HEK293 (cell line): ENCODE measurements around the gene DMKN.

Source experiments
- CTCF ChIP-seq: fragments of 450-650 bp; formaldehyde crosslinking; IDR thresholded peaks from 2 replicates; pipeline ENCODE4 v1.5.1; 2016; ENCODE audit warnings: missing biosample characterization, missing genetic modification characterization
- REST ChIP-seq: fragments of 450-650 bp; formaldehyde crosslinking; IDR thresholded peaks from 2 replicates; pipeline ENCODE4 v1.5.1; 2016; ENCODE audit warnings: missing biosample characterization, missing genetic modification characterization
- SETDB1 ChIP-seq: IDR thresholded peaks from one replicate; pipeline ENCODE4 v1.6.1; 2017; ENCODE audit warnings: mild to moderate bottlenecking, low read length, moderate library complexity, mixed read lengths; ENCODE audit not compliant: insufficient read length
- SP2 ChIP-seq: fragments of 450-650 bp; formaldehyde crosslinking; IDR thresholded peaks from 2 replicates; pipeline ENCODE4 v1.5.1; 2016; ENCODE audit warnings: missing biosample characterization, missing genetic modification characterization
- ZBTB1 ChIP-seq: fragments of 450-650 bp; formaldehyde crosslinking; IDR thresholded peaks from 2 replicates; pipeline ENCODE4 v1.5.1; 2016; ENCODE audit warnings: missing biosample characterization, missing genetic modification characterization
- TF ChIP-seq, protein P1 (sequence below): fragments of 450-650 bp; formaldehyde crosslinking; IDR thresholded peaks from 2 replicates; pipeline ENCODE4 v1.5.1; 2016; ENCODE audit warnings: missing biosample characterization, missing genetic modification characterization, low read depth
- TF ChIP-seq, protein P2 (sequence below): fragments of 450-650 bp; formaldehyde crosslinking; IDR thresholded peaks from 2 replicates; pipeline ENCODE4 v1.5.1; 2017; ENCODE audit warnings: missing biosample characterization, missing genetic modification characterization
- TF ChIP-seq, protein P3 (sequence below): fragments of 450-650 bp; formaldehyde crosslinking; IDR thresholded peaks from 2 replicates; pipeline ENCODE4 v1.5.1; 2016; ENCODE audit warnings: missing biosample characterization, missing genetic modification characterization, borderline replicate concordance

GRCh38 chr19:35544110-35544802 is 30.8 kb upstream of the DMKN start:
- TF ChIP-seq REST (tag by site-specific recombination), result no peak
- no peak for TF ChIP-seq SETDB1
- TF ChIP-seq, protein P1, sequence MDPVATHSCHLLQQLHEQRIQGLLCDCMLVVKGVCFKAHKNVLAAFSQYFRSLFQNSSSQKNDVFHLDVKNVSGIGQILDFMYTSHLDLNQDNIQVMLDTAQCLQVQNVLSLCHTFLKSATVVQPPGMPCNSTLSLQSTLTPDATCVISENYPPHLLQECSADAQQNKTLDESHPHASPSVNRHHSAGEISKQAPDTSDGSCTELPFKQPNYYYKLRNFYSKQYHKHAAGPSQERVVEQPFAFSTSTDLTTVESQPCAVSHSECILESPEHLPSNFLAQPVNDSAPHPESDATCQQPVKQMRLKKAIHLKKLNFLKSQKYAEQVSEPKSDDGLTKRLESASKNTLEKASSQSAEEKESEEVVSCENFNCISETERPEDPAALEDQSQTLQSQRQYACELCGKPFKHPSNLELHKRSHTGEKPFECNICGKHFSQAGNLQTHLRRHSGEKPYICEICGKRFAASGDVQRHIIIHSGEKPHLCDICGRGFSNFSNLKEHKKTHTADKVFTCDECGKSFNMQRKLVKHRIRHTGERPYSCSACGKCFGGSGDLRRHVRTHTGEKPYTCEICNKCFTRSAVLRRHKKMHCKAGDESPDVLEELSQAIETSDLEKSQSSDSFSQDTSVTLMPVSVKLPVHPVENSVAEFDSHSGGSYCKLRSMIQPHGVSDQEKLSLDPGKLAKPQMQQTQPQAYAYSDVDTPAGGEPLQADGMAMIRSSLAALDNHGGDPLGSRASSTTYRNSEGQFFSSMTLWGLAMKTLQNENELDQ (tag by site-specific recombination), result no peak
- TF ChIP-seq, protein P2, sequence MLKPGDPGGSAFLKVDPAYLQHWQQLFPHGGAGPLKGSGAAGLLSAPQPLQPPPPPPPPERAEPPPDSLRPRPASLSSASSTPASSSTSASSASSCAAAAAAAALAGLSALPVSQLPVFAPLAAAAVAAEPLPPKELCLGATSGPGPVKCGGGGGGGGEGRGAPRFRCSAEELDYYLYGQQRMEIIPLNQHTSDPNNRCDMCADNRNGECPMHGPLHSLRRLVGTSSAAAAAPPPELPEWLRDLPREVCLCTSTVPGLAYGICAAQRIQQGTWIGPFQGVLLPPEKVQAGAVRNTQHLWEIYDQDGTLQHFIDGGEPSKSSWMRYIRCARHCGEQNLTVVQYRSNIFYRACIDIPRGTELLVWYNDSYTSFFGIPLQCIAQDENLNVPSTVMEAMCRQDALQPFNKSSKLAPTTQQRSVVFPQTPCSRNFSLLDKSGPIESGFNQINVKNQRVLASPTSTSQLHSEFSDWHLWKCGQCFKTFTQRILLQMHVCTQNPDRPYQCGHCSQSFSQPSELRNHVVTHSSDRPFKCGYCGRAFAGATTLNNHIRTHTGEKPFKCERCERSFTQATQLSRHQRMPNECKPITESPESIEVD, result no peak
- TF ChIP-seq, protein P3, sequence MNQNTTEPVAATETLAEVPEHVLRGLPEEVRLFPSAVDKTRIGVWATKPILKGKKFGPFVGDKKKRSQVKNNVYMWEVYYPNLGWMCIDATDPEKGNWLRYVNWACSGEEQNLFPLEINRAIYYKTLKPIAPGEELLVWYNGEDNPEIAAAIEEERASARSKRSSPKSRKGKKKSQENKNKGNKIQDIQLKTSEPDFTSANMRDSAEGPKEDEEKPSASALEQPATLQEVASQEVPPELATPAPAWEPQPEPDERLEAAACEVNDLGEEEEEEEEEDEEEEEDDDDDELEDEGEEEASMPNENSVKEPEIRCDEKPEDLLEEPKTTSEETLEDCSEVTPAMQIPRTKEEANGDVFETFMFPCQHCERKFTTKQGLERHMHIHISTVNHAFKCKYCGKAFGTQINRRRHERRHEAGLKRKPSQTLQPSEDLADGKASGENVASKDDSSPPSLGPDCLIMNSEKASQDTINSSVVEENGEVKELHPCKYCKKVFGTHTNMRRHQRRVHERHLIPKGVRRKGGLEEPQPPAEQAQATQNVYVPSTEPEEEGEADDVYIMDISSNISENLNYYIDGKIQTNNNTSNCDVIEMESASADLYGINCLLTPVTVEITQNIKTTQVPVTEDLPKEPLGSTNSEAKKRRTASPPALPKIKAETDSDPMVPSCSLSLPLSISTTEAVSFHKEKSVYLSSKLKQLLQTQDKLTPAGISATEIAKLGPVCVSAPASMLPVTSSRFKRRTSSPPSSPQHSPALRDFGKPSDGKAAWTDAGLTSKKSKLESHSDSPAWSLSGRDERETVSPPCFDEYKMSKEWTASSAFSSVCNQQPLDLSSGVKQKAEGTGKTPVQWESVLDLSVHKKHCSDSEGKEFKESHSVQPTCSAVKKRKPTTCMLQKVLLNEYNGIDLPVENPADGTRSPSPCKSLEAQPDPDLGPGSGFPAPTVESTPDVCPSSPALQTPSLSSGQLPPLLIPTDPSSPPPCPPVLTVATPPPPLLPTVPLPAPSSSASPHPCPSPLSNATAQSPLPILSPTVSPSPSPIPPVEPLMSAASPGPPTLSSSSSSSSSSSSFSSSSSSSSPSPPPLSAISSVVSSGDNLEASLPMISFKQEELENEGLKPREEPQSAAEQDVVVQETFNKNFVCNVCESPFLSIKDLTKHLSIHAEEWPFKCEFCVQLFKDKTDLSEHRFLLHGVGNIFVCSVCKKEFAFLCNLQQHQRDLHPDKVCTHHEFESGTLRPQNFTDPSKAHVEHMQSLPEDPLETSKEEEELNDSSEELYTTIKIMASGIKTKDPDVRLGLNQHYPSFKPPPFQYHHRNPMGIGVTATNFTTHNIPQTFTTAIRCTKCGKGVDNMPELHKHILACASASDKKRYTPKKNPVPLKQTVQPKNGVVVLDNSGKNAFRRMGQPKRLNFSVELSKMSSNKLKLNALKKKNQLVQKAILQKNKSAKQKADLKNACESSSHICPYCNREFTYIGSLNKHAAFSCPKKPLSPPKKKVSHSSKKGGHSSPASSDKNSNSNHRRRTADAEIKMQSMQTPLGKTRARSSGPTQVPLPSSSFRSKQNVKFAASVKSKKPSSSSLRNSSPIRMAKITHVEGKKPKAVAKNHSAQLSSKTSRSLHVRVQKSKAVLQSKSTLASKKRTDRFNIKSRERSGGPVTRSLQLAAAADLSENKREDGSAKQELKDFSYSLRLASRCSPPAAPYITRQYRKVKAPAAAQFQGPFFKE, result no peak
- TF ChIP-seq CTCF, result no peak
- no peak for TF ChIP-seq ZBTB1 (tag by site-specific recombination)
- TF ChIP-seq SP2 (tag by site-specific recombination), result no peak
